GM18526 (cell line): ENCODE results near the gene PREX1.

Experiments
- POLR2A ChIP-seq: IDR thresholded peaks from 3 replicates; pipeline ENCODE4 v1.6.1; 2011; ENCODE audit not compliant: insufficient read length; ENCODE audit errors: extremely low read depth

PREX1 gene

GRCh38 chr20:48734104-48734749, 93.6 kb downstream of the PREX1 start:
- TF ChIP-seq POLR2A = no peak

GRCh38 chr20:48733296-48733790, 94.5 kb downstream of the PREX1 start:
- TF ChIP-seq POLR2A = no peak

GRCh38 chr20:48732081-48732829, 95.5 kb downstream of the PREX1 start:
- TF ChIP-seq POLR2A = no peak

- TF ChIP-seq POLR2A = no peak
Observed at GRCh38 chr20:48731536-48731935, 96.3 kb downstream of the PREX1 start.

- TF ChIP-seq POLR2A = no peak
Observed at GRCh38 chr20:48730977-48731376, 96.8 kb downstream of the PREX1 start.

- TF ChIP-seq POLR2A = no peak
Observed at GRCh38 chr20:48729538-48729937, 98.3 kb downstream of the PREX1 start.

- TF ChIP-seq POLR2A = no peak
Observed at GRCh38 chr20:48728042-48728825, 99.6 kb downstream of the PREX1 start.

- no peak for TF ChIP-seq POLR2A
Observed at GRCh38 chr20:48727226-48727625, 100.6 kb downstream of the PREX1 start.

GRCh38 chr20:48725555-48725991, 102.2 kb downstream of the PREX1 start:
- no peak for TF ChIP-seq POLR2A

- no peak for TF ChIP-seq POLR2A
Observed at GRCh38 chr20:48724891-48725554, 102.8 kb downstream of the PREX1 start.

- no peak for TF ChIP-seq POLR2A
Observed at GRCh38 chr20:48724382-48724781, 103.4 kb downstream of the PREX1 start.

- no peak for TF ChIP-seq POLR2A
Observed at GRCh38 chr20:48723308-48724264, 104.2 kb downstream of the PREX1 start.

GRCh38 chr20:48722737-48723191, 105.0 kb downstream of the PREX1 start:
- TF ChIP-seq POLR2A = no peak
